Urinary bladder (tissue), 4 donors: ENCODE measurements around the gene NT5DC4. TPM values are rescaled to one million over a fixed set of nuclear protein-coding genes. Genes with fewer than 3 reads are reported as not detected.
A peak's percentile ranks its signal among the peaks of the same experiment; 100 is the strongest.

Source experiments
- DNase-seq: peaks from one replicate; pipeline ENCODE4 v3.0.0-alpha.2; 2015; ENCODE audit errors: extremely low spot score
- H3K27ac ChIP-seq: one replicate; pipeline ENCODE4 v1.5.1; 2013; ENCODE audit warnings: low read depth, mild to moderate bottlenecking, moderate library complexity
- H3K36me3 ChIP-seq: one replicate; pipeline ENCODE4 v1.6.1; 2013; ENCODE audit warnings: mild to moderate bottlenecking, moderate library complexity; ENCODE audit not compliant: insufficient read depth
- H3K4me1 ChIP-seq: one replicate; pipeline ENCODE4 v1.6.1; 2013; ENCODE audit warnings: mild to moderate bottlenecking, moderate library complexity; ENCODE audit not compliant: insufficient read depth
- H3K4me3 ChIP-seq: one replicate; pipeline ENCODE4 v1.5.1; 2013; ENCODE audit warnings: low read depth, low read length
- WGBS: extraction: QIAGEN DNeasy Blood & Tissue Kit; methylation state at CpG from one replicate; pipeline ENCODE4 v1.1.7; 2013; 5-methylcytosine and 5-hydroxymethylcytosine counted together
- polyA plus RNA-seq: library from polyadenylated mRNA; stranded (reverse); fragments of 200-250 nt; gene quantifications from one replicate; pipeline ENCODE4 v1.2.3, GENCODE V29; 2013
- total RNA-seq: library from RNA; depleted of rRNA; stranded (reverse); fragments of >200 nt; gene quantifications from one replicate; pipeline ENCODE4 v1.2.3, GENCODE V29; 2014
- donor health status: healthy with polysubstance abuse.
- donor health status: healthy.

Gene NT5DC4
- total and polyA plus RNA-seq, 2 donors: not detected

DNA sequence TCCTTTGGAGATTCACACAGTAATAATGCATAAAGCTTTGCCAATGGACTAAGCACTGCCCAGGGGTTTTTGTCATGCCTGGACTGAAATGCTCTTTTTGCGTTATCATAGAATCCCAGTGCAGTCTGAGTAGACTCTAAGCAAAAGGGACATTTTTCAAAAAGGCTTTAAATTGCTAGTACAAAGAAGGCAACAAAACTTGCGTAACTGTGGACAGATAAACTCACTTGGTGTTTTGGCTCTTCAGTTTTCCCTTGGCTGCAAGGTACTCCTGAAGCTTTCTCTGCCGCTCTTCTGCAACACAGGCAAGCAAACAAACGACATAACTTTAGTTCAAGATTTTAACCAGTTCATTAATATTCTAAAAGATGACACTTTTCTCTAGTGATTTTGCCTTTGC is 41.5 kb downstream of the NT5DC4 start:
- DNase-seq: no peak
- Histone ChIP-seq H3K4me3 (no peak overlapping the region), H3K36me3 (no peaks in the 10 kb centered on the region), H3K27ac (no peak overlapping the region), H3K4me1 (no peaks in the 10 kb centered on the region)
- WGBS: 90% methylated on average over 4 of the region's 4 CpGs

DNA sequence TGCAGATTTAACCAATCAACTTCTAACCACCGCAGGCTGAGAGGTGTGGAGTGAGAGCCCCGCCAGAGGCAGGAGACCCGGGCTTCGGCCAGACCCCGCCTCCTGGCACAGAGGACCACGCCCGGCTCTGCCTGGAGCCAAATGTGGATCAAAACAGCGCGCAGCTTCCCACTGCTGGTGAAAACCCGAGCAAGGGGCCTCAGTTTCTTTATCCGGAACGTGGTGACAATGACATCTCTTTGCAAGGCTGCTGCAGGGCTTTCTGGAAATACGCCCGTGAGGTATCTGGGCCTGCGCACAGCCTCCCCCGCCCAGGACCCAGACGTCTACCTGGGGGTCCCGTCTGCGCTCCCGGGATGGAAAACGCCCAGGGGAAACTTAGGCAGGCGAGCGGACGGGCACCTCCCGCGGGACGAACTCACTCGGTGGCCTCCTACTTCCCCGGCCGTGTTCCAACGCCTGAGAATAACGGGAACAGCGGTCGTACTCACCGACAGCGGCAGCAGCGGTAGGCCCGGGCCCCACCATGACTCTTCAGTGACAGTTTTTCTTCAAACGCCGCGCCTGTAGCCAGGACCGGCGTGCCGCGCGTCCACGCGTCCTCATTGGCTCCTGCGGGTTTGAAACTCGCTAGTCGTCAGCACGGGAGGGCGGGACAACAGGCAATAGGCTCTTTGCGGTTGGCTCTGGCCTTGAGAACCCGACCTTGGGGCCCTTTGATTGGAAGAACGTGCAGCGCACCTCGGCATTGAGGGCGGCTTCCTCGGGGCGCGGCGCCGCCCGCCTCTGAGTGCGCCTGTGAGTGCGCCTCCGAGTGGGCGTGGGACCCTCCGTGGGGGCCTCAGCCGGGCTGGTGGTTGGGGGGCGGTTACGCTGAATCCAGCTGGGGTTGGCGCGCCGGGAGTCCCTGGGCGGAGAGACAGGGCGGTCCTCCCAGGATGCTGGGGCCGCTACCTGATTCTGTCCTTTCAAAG is 43.5 kb downstream of the NT5DC4 start, which contains the start of gene CKAP2L:
Gene CKAP2L, minus strand, starts transcription at position 539 of the 974 bp plus-strand sequence. Its CDS starts 11 bp downstream, at position 528.
- Histone ChIP-seq H3K4me1 (no peaks in the 10 kb centered on the region), H3K36me3 (no peaks in the 10 kb centered on the region), H3K4me3 (peak within 1 kb of the TSS; percentile 63), H3K27ac (no peak within 1 kb of the TSS)
- DNase-seq: peak; percentile 97
- WGBS: under 1% methylated on average over 79 of the region's 79 CpGs

DNA sequence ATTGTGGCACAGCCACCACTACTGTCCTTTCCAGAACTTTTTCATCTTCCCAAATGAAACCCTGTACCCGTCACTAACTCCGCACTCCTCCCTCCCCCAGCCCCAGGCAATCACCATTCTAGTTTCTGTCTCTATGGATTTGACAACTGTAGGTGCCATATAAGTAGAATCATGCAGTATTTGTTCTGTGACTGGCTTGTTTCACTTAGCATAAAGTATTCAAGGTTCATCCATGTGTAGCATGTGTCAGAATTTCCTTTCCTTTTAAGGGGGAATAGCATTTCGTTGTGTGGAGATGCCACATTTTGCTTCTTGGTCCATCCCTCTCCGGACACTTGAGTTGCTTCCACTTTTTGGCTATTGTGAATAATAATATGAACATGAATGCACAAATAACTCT is 44.4 kb downstream of the NT5DC4 start:
- H3K4me3 ChIP-seq: no peak overlapping the region
- no peaks in the 10 kb centered on the region for H3K4me1 ChIP-seq
- no peak overlapping the region for H3K27ac ChIP-seq
- H3K36me3 ChIP-seq: no peaks in the 10 kb centered on the region
- 53% methylated on average over 4 of the region's 4 CpGs for WGBS
- no peak for DNase-seq

DNA sequence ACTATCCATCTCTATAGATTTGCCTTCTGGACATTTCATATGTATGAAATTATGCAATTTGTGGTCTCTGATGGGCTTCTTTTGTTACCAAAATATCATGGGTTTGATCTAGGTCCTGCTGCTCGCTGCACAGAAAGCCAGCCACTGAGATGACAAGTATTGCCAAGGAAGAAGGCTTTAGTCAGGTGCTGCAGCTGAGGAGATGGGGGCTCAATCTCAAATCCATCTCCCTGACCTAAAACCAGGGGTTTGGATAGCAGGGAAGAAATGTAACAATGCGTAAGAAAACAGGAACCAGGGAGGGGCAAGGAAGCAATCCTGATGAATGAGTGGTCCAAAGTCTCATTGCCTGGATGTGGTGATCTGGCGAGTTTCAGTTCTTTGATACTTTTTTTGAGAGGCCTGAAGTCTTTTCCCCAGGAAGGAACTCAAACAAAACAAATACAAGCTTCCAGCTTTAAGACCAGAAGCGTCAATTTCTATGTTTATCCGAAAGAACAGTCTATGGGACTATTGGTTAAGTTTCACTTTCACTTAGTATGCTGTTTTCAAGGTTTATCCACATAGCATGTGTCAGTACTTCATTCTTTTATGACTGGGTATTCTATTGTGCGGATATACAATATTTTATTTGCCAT is 47.0 kb downstream of the NT5DC4 start:
- no peaks in the 10 kb centered on the region for H3K36me3 ChIP-seq
- no peak for DNase-seq
- H3K4me1 ChIP-seq: no peaks in the 10 kb centered on the region
- WGBS: 75% methylated on average over 6 of the region's 6 CpGs
- H3K27ac ChIP-seq: no peak overlapping the region
- no peak overlapping the region for H3K4me3 ChIP-seq

DNA sequence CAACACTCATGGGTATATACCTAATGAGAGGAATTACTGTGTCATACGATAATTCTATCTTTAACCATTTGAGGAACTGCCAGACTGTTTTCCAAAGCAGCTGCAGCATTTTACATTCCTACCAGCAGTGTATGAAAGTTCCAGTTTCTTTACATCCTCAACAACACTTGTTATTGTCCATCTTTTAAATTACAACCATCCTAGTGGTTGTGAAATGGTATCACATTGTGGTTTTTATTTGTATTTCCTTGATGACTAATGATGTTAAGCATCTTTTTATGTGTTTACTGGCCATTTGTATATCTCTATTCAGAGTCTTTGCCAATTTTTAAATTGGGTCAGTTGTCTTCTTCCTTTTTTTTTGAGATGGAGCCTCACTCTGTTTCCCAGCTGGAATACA is 47.6 kb downstream of the NT5DC4 start:
- no peak for DNase-seq
- Histone ChIP-seq H3K4me1 (no peaks in the 10 kb centered on the region), H3K36me3 (no peaks in the 10 kb centered on the region), H3K4me3 (no peak overlapping the region), H3K27ac (no peak overlapping the region)
- whole genome bisulfite sequencing: 56% methylated on average over 1 of the region's 1 CpG

DNA sequence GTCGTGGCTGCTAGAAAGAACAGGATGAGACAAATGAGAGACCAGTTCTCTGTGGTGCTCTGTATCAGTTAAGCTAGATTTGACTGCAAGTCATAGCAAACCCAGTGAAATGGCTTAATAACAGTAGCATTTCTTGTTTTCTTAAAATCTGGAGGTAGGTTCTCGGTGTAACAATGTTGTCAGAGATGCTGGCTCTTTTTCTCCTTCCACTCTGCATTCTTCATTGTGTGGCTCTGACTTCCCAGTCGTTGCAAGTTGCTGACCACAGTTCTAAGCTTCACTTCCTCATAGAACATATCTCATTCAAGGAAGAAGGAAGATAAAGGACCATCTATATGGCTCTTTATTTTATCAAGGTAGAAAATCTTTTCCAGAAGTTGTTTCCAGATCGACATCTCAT is 51.5 kb downstream of the NT5DC4 start:
- 70% methylated on average over 4 of the region's 4 CpGs for WGBS
- Histone ChIP-seq H3K4me3 (no peak overlapping the region), H3K4me1 (no peaks in the 10 kb centered on the region), H3K27ac (no peak overlapping the region), H3K36me3 (no peaks in the 10 kb centered on the region)
- no peak for DNase-seq

DNA sequence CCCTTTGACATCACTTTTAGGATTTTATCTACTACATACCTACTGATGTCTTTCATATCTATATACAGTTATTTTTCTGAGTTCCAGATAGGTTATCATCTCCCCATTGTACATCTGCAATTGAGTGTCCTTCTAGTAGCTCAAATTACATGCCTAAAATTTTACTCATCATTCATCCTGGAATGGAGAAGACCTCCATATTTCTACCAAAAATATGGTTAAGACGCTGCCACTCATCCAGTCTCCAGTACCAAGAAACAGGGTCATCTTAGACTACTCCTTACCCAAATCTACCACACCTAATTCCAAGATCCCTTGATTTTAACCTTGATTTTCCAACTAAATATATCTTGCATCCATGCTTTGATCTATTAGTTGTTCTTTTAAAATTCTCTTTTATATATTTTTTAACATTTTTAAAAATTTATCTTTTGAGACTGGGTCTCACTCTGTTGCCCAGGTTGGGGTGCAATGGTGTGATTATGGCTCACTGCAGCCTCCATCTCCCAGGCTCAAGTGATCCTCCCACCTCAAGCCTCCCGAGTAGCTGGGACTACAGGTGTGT is 52.2 kb downstream of the NT5DC4 start:
- Histone ChIP-seq H3K36me3 (no peaks in the 10 kb centered on the region), H3K27ac (no peak overlapping the region), H3K4me3 (no peak overlapping the region), H3K4me1 (no peaks in the 10 kb centered on the region)
- no peak for DNase-seq
- WGBS: 56% methylated on average over 2 of the region's 2 CpGs

DNA sequence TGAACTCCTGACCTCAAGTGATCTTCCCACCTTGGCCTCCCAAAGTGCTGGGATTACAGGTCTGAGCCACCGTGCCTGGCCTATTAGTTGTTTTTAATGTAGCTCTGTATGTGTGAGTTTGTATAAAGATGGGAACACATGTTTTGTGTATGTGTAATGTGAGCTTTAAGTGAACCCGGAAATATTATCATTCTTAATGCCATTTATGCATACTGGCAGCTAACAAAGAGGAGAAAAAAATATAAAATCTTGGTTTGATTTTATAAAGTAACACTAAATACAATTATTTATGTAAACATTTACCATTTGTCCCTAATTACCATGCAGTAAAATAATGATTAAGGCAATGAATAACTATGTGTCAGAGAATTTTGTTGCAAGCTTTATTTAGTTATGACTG is 52.7 kb downstream of the NT5DC4 start:
- no peaks in the 10 kb centered on the region for H3K36me3 ChIP-seq
- WGBS: 66% methylated on average over 2 of the region's 2 CpGs
- no peak overlapping the region for H3K4me3 ChIP-seq
- no peak overlapping the region for H3K27ac ChIP-seq
- DNase-seq: no peak
- H3K4me1 ChIP-seq: no peaks in the 10 kb centered on the region

DNA sequence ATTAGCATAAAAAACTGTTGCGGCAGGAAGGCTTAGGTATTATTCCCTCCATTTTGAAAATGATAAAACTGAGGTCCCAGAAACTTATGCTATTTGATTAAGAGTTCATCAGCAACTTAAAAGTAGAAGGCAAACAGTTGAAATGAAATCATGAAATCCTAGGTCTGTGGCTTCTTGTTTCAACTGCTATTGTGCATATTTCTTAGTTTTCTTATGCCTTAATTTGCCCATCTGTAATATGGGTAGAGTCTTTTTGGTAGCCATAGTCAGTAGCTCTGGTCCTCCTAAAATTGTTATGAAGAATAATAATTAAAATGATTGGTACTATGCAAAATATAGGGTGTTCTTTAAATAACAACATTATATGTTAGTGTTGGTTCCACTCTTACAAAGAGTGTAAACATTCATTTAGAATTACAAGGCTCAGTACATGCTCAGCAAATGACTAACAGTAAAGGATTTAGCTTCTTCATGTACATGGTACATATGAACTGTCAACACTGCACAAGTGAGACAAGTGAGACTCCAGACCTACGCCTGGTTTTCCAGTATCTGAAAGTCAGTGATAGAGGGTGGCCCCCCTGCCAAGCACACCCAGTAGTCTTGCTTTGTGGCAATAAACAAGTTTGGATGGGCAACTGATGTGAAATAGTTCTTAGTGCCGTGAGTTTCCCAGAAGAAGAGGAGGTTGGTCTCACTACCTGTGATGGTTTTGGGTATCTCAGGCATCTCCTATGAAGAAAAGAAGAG is 53.9 kb downstream of the NT5DC4 start:
- Histone ChIP-seq H3K36me3 (no peaks in the 10 kb centered on the region), H3K27ac (no peak overlapping the region), H3K4me1 (no peaks in the 10 kb centered on the region), H3K4me3 (no peak overlapping the region)
- 95% methylated on average over 3 of the region's 3 CpGs for WGBS
- no peak for DNase-seq

DNA sequence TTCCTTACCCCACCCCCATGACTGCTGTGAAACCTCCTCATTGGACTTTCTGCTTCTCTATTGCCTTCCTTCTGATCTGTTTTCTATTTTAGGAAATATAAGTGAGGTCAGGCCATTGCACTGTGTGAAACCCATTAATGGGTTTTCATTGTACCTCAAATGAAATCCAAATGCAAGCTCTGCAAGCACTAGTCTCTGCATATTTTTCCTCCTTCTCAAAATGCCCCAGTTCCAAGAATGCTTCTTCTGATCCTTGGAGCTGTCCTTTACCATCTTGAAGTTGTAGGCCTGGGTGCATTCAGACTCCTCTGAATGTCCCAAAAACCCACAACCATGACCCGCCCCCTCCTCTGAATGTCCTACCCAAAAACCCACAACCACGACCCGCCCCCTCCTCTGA is 55.3 kb downstream of the NT5DC4 start:
- DNase-seq: no peak

DNA sequence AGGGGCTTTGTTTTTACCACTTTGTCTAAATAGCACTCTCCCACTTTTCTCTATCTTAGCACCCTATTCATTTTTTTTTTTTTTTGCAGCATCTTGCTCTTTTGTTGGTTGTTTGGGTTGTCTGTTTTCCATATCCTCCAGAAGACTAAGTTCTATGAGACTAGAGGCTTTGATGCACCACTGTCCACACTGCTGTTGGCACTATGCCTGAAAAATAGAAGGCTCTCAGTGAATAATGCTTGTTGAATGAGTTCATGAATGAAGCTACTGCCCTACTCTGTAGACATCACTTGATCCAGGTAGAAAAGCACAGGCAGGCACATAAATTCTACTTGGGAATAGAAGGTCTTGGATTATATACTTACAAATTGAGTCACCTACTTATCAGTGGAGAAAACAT is 56.2 kb downstream of the NT5DC4 start:
- H3K4me1 ChIP-seq: no peaks in the 10 kb centered on the region
- no peak for DNase-seq
- no peak overlapping the region for H3K27ac ChIP-seq

More for the DNA sequence above, 55.3 kb downstream of the NT5DC4 start:
- H3K4me1 ChIP-seq: no peaks in the 10 kb centered on the region
- H3K36me3 ChIP-seq: no peaks in the 10 kb centered on the region
- 80% methylated on average over 3 of the region's 3 CpGs for WGBS
- H3K27ac ChIP-seq: no peak overlapping the region
- H3K4me3 ChIP-seq: no peak overlapping the region

DNA sequence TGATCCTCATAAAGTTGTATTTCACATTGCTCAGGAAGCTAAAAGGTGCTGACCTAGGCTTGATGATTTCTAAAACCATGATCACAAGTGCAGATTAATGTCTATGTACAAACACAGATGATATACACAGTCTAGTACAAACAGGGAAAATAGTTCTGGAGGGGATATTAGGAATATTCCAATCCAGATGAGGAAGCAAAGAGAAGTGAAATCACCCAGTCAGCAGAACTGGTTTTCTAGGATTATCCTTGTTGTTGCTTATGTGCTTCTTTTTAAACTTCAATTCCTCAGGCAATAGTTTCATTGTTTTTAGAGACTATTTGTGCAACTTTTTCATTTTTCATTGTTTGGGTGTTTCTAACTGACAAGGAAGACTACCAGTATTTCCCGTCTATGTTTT is 58.8 kb downstream of the NT5DC4 start:
- Histone ChIP-seq H3K4me3 (no peak overlapping the region), H3K36me3 (no peaks in the 10 kb centered on the region), H3K27ac (no peak overlapping the region), H3K4me1 (no peaks in the 10 kb centered on the region)
- no peak for DNase-seq
- 91% methylated on average over 1 of the region's 1 CpG for WGBS

More for the DNA sequence above, 56.2 kb downstream of the NT5DC4 start:
- H3K36me3 ChIP-seq: no peaks in the 10 kb centered on the region
- no peak overlapping the region for H3K4me3 ChIP-seq

DNA sequence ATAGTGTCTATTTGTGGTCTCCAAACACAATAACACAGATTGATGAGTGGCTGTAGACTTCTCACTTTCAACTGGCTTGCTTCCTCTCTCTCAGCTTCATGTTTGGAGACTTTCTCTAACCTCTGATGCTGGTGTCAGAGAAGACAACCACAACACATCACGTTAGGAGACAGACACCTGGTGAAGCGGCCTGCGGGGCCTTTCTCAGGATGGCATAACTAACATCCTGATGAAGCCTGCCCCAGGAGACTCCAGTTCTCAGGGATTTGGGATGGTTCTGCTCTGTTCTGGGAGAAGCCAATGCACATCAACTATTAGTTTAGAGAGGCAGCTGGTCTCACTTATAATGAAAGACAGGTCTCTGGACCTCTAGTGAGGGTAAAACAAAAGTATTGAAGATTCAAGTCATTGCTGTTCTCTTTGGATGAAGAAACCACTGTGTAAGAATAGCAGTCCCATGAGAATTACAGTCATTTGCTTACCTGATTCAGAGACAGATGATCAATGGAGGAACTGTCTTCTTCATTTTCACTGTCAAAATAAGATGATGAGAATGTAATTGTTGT is 61.5 kb downstream of the NT5DC4 start:
- Histone ChIP-seq H3K4me1 (no peaks in the 10 kb centered on the region), H3K27ac (no peak overlapping the region), H3K36me3 (no peaks in the 10 kb centered on the region), H3K4me3 (no peak overlapping the region)
- WGBS: 73% methylated on average over 3 of the region's 3 CpGs
- no peak for DNase-seq
